ENCODE measurements around the gene AKAP1.

Gene AKAP1

GRCh38 chr17:57111386-57111785 lies 26.3 kb downstream of the AKAP1 start:
- H3K4me1 Mint-ChIP-seq, result peaks cover 52% of the 10 kb centered on the region
- peak overlapping the region in 1 of 3 experiments; percentile 73 for H3K27ac Mint-ChIP-seq
- peaks cover 9% of the 10 kb centered on the region for H3K36me3 Mint-ChIP-seq (ENCODE audit: low read depth)
- TF ChIP-seq CTCF (IDR thresholded peaks at IDR 0.05; ENCODE audit: unreplicated experiment in 3 of 3), result no peak
- H3K9me3 Mint-ChIP-seq, result no peaks in the 10 kb centered on the region
- no peaks in the 10 kb centered on the region for H3K27me3 Mint-ChIP-seq (ENCODE audit: low read depth)
- H3K4me3 Mint-ChIP-seq, result no peak overlapping the region

- Mint-ChIP-seq H3K27ac (no peak overlapping the region), H3K36me3 (ENCODE audit: low read depth) (peaks cover 14% of the 10 kb centered on the region), H3K9me3 (no peaks in the 10 kb centered on the region), H3K27me3 (ENCODE audit: low read depth) (no peaks in the 10 kb centered on the region), H3K4me1 (peaks cover 42% of the 10 kb centered on the region), H3K4me3 (no peak overlapping the region)
- no peak for TF ChIP-seq CTCF (IDR thresholded peaks at IDR 0.05; ENCODE audit: unreplicated experiment in 3 of 3)
Observed at GRCh38 chr17:57113011-57113410, 28.0 kb downstream of the AKAP1 start.

GRCh38 chr17:57113656-57114055 lies 28.6 kb downstream of the AKAP1 start:
- H3K36me3 Mint-ChIP-seq (ENCODE audit: low read depth), result peaks cover 20% of the 10 kb centered on the region
- H3K9me3 Mint-ChIP-seq, result no peaks in the 10 kb centered on the region
- TF ChIP-seq CTCF (IDR thresholded peaks at IDR 0.05; ENCODE audit: unreplicated experiment in 3 of 3), result no peak
- no peak overlapping the region for H3K27ac Mint-ChIP-seq
- H3K27me3 Mint-ChIP-seq (ENCODE audit: low read depth), result peaks cover 4% of the 10 kb centered on the region
- peaks cover 36% of the 10 kb centered on the region for H3K4me1 Mint-ChIP-seq
- H3K4me3 Mint-ChIP-seq, result no peak overlapping the region

GRCh38 chr17:57114085-57114673 lies 29.1 kb downstream of the AKAP1 start:
- no peaks in the 10 kb centered on the region for H3K9me3 Mint-ChIP-seq
- H3K4me3 Mint-ChIP-seq, result no peak overlapping the region
- H3K36me3 Mint-ChIP-seq (ENCODE audit: low read depth), result peaks cover 25% of the 10 kb centered on the region
- no peak overlapping the region for H3K27ac Mint-ChIP-seq
- peaks cover 33% of the 10 kb centered on the region for H3K4me1 Mint-ChIP-seq
- H3K27me3 Mint-ChIP-seq (ENCODE audit: low read depth), result peaks cover 6% of the 10 kb centered on the region
- peak; percentile 69 to 76 (median 75) for TF ChIP-seq CTCF (IDR thresholded peaks at IDR 0.05; ENCODE audit: unreplicated experiment in 3 of 3)

- H3K4me3 Mint-ChIP-seq, result no peak overlapping the region
- H3K27ac Mint-ChIP-seq, result no peak overlapping the region
- no peaks in the 10 kb centered on the region for H3K9me3 Mint-ChIP-seq
- peaks cover 6% of the 10 kb centered on the region for H3K27me3 Mint-ChIP-seq (ENCODE audit: low read depth)
- no peak for TF ChIP-seq CTCF (IDR thresholded peaks at IDR 0.05; ENCODE audit: unreplicated experiment in 3 of 3)
- H3K4me1 Mint-ChIP-seq, result peaks cover 21% of the 10 kb centered on the region
- H3K36me3 Mint-ChIP-seq (ENCODE audit: low read depth), result peaks cover 25% of the 10 kb centered on the region
Observed at GRCh38 chr17:57115377-57115776, 30.3 kb downstream of the AKAP1 start.

GRCh38 chr17:57115916-57116315 lies 30.9 kb downstream of the AKAP1 start:
- H3K27me3 Mint-ChIP-seq (ENCODE audit: low read depth), result peaks cover 6% of the 10 kb centered on the region
- H3K36me3 Mint-ChIP-seq (ENCODE audit: low read depth), result peaks cover 25% of the 10 kb centered on the region
- no peak for TF ChIP-seq CTCF (IDR thresholded peaks at IDR 0.05; ENCODE audit: unreplicated experiment in 3 of 3)
- no peaks in the 10 kb centered on the region for H3K9me3 Mint-ChIP-seq
- H3K4me3 Mint-ChIP-seq, result no peak overlapping the region
- peaks cover 19% of the 10 kb centered on the region for H3K4me1 Mint-ChIP-seq
- no peak overlapping the region for H3K27ac Mint-ChIP-seq

Measured in nephron (organoid).